OCI-LY7 (cell line): ENCODE results near the gene CD160. TPM values are rescaled to one million over a fixed set of nuclear protein-coding genes. Genes with fewer than 3 reads are reported as not detected.

Experiments used
- BruUV-seq: library from RNA; stranded (reverse); fragments of 400-500 nt; replicated peaks from 2 replicates; lab custom pipeline; 2021; lab: Mats Ljungman, UMichigan
- CTCF ChIA-PET: fragments of 300-600 bp; sonication (Branson Sonifier 250); formaldehyde crosslinking; loops from one replicate; lab custom pipeline; 2022; ENCODE audit warnings: antibody characterized with exemption; ENCODE audit not compliant: unreplicated experiment; lab: Charles Lee
- POLR2A ChIA-PET: fragments of 300-600 bp; sonication (Branson Sonifier 250); formaldehyde crosslinking; loops from one replicate; lab custom pipeline; 2022; ENCODE audit warnings: antibody characterized with exemption; lab: Charles Lee
- DNase-seq: peaks from one replicate; pipeline ENCODE4 v3.0.0-alpha.2; 2015; ENCODE audit warnings: low spot score
- H2AFZ ChIP-seq: fragments of 200-600 bp; sonication (generic), shearing (Covaris generic); 2 replicates; pipeline ENCODE4 v1.6.1; 2014; ENCODE audit warnings: mild to moderate bottlenecking, antibody characterized with exemption, low read length, moderate library complexity
- H3K27ac ChIP-seq: fragments of 200-600 bp; sonication (generic); 2 replicates; pipeline ENCODE4 v1.5.1; 2014; ENCODE audit warnings: mixed run types, low read depth, mild to moderate bottlenecking, moderate library complexity, low read length, inconsistent platforms; ENCODE audit not compliant: poor library complexity, severe bottlenecking
- H3K36me3 ChIP-seq: fragments of 200-600 bp; sonication (generic); 2 replicates; pipeline ENCODE4 v1.6.1; 2014; ENCODE audit warnings: mild to moderate bottlenecking, antibody characterized with exemption, low read length, moderate library complexity, mixed read lengths; ENCODE audit not compliant: insufficient read depth
- H3K4me1 ChIP-seq: fragments of 200-600 bp; sonication (generic); 2 replicates; pipeline ENCODE4 v1.5.1; 2014; ENCODE audit warnings: mild to moderate bottlenecking, low read length; ENCODE audit not compliant: insufficient read depth, poor library complexity, severe bottlenecking
- H3K4me2 ChIP-seq: fragments of 200-600 bp; sonication (generic); 2 replicates; pipeline ENCODE4 v1.6.1; 2014; ENCODE audit warnings: mild to moderate bottlenecking, low read length
- H3K4me3 ChIP-seq: fragments of 200-600 bp; sonication (generic); 2 replicates; pipeline ENCODE4 v1.5.1; 2014; ENCODE audit warnings: mild to moderate bottlenecking, low read depth, low read length; ENCODE audit not compliant: poor library complexity, severe bottlenecking
- H3K79me2 ChIP-seq: fragments of 200-600 bp; sonication (generic); 2 replicates; pipeline ENCODE4 v1.6.1; 2016; ENCODE audit warnings: low read depth, mild to moderate bottlenecking, low read length, moderate library complexity, mixed read lengths; ENCODE audit not compliant: insufficient read depth
- H3K9me2 ChIP-seq: fragments of 200-600 bp; sonication (generic); 2 replicates; pipeline ENCODE4 v1.6.1; 2016; ENCODE audit warnings: mild to moderate bottlenecking, low read length, mixed read lengths; ENCODE audit not compliant: insufficient read depth
- H3K9me3 ChIP-seq: fragments of 200-600 bp; sonication (generic); 2 replicates; pipeline ENCODE4 v1.6.1; 2014; ENCODE audit warnings: mild to moderate bottlenecking, mixed run types, low read length, mixed read lengths
- H4K20me1 ChIP-seq: fragments of 200-600 bp; sonication (generic); 2 replicates; pipeline ENCODE4 v1.6.1; 2014; ENCODE audit warnings: mild to moderate bottlenecking, antibody characterized with exemption, low read length, moderate library complexity, mixed read lengths; ENCODE audit not compliant: insufficient read depth
- EZH2phosphoT487 ChIP-seq: fragments of 200-600 bp; sonication (generic); IDR thresholded peaks from 2 replicates; pipeline ENCODE4 v1.6.1; 2018; ENCODE audit warnings: low read depth, borderline replicate concordance, mild to moderate bottlenecking, mixed run types, antibody characterized with exemption, low read length, moderate library complexity, mixed read lengths
- intact Hi-C: fragments of 100-400 bp; cut with micrococcal nuclease; formaldehyde crosslinking; loops from one replicate; pipeline ENCODE4 v1.10.0; 2022; ENCODE audit not compliant: unreplicated experiment
- total RNA-seq, 2 experiments: library from RNA; depleted of rRNA in 1 of 2; stranded (reverse); fragments of >200 nt in 1 of 2; shearing (Covaris generic) in 1 of 2; gene quantifications; 2 replicates each; pipeline ENCODE4 v1.2.3, GENCODE V29; 2014 to 2022
- TF ChIP-seq, protein P1 (sequence below): fragments of 200-600 bp; sonication (generic); conservative IDR thresholded peaks from 2 replicates; pipeline ENCODE4 v1.5.1; 2014; ENCODE audit warnings: mild to moderate bottlenecking, antibody characterized with exemption, low read length, moderate library complexity, mixed read lengths

Gene CD160
- total RNA-seq, 2 experiments from 2014 or later: not detected

DNA sequence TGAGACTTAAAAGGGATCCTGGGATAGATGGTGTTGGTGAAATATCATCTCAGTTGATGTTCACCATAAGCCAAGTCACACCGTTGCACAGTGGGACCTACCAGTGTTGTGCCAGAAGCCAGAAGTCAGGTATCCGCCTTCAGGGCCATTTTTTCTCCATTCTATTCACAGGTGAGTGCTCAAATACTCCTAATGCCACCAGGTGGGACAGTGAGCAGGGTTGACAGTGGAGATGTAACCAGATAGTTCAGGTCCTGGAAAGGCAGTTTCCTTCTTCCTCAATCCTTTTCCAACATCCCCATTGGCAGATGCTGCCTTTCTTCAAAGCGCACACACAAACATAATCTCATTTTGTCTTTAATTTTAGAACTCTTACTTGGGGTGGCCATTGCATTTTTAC is 11.6 kb downstream of the CD160 start:
- no peaks in the 10 kb centered on the region for H3K4me1 ChIP-seq
- intact Hi-C loops: loop anchor here (10.0 kb wide), 1 partner anchor 46 kb away; no protein-coding TSS in a partner anchor
- POLR2A ChIA-PET: no interaction called here
- no peak overlapping the region for H3K4me3 ChIP-seq
- H3K9me3 ChIP-seq: no peaks in the 10 kb centered on the region
- H4K20me1 ChIP-seq: no peaks in the 10 kb centered on the region
- H3K36me3 ChIP-seq: no peaks in the 10 kb centered on the region
- no peak for DNase-seq
- H3K27ac ChIP-seq: no peak overlapping the region
- H2AFZ ChIP-seq: no peak overlapping the region
- H3K4me2 ChIP-seq: no peak overlapping the region
- no peaks in the 10 kb centered on the region for H3K79me2 ChIP-seq
- H3K9me2 ChIP-seq: no peaks in the 10 kb centered on the region
- CTCF ChIA-PET: no interaction called here
- no peak for TF ChIP-seq EZH2phosphoT487
- TF ChIP-seq, protein P1, sequence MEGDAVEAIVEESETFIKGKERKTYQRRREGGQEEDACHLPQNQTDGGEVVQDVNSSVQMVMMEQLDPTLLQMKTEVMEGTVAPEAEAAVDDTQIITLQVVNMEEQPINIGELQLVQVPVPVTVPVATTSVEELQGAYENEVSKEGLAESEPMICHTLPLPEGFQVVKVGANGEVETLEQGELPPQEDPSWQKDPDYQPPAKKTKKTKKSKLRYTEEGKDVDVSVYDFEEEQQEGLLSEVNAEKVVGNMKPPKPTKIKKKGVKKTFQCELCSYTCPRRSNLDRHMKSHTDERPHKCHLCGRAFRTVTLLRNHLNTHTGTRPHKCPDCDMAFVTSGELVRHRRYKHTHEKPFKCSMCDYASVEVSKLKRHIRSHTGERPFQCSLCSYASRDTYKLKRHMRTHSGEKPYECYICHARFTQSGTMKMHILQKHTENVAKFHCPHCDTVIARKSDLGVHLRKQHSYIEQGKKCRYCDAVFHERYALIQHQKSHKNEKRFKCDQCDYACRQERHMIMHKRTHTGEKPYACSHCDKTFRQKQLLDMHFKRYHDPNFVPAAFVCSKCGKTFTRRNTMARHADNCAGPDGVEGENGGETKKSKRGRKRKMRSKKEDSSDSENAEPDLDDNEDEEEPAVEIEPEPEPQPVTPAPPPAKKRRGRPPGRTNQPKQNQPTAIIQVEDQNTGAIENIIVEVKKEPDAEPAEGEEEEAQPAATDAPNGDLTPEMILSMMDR: no peak
- BruUV-seq: no TSS peak

DNA sequence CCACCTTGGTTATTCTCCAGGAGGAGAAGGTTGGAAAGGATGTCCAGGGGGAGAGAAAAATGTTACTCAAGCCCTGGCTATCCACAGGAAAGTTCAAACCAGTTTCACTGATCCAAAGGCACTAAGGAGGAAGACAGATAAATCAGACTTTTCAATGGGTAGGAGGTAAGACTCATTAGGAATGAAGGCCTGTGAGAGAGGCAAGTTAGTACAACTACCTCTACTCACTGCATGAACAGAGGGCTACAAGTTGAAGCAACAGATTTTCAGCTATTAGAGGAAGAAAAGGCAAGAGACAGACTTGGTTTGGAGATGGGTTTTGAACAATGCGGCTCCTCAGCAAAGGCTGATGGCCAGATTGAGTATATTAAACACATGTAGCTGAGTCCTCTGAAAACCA is 16.9 kb downstream of the CD160 start:
- DNase-seq: no peak
- Histone ChIP-seq H3K4me3 (no peak overlapping the region), H3K27ac (no peak overlapping the region), H3K4me2 (no peak overlapping the region), H3K9me2 (no peaks in the 10 kb centered on the region), H4K20me1 (no peaks in the 10 kb centered on the region), H3K4me1 (no peaks in the 10 kb centered on the region), H3K36me3 (peaks cover 2% of the 10 kb centered on the region), H3K79me2 (no peaks in the 10 kb centered on the region), H2AFZ (no peak overlapping the region), H3K9me3 (no peaks in the 10 kb centered on the region)
- no peak for TF ChIP-seq EZH2phosphoT487
- CTCF ChIA-PET: no interaction called here
- intact Hi-C loops: loop anchor here (10.0 kb wide), 1 partner anchor 51 kb away; no protein-coding TSS in a partner anchor
- BruUV-seq: no TSS peak
- POLR2A ChIA-PET: interaction anchor here (1.0 kb wide), 1 partner anchor 21 kb away, joined by 3 read pairs; no protein-coding TSS in a partner anchor

DNA sequence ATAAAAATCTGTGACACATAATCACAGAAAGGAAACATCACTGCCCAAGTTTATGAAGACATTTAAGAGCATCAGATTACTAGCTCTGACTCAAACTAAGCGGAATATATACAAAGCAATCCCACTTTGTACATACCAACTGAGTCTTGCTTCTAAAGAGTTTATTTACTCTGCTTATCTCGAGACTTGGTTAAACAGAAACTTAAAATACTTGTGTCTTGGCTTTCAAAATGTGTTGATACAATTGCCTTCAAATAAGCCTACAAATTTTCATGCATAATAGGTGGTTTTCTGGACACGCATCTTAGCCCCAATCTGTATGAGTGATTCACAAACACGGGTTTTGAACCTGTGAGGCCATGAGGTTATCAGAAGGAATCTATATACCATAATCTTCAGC is 21.0 kb downstream of the CD160 start:
- TF ChIP-seq, protein P1: no peak
- TF ChIP-seq EZH2phosphoT487: no peak
- intact Hi-C loops: no loop called here
- Histone ChIP-seq H3K36me3 (peaks cover 37% of the 10 kb centered on the region), H3K4me2 (no peak overlapping the region), H3K9me2 (no peaks in the 10 kb centered on the region), H2AFZ (no peak overlapping the region), H3K9me3 (no peaks in the 10 kb centered on the region), H3K4me1 (no peaks in the 10 kb centered on the region), H3K79me2 (no peaks in the 10 kb centered on the region), H3K27ac (no peak overlapping the region), H3K4me3 (no peak overlapping the region), H4K20me1 (no peaks in the 10 kb centered on the region)
- no TSS peak for BruUV-seq
- ChIA-PET CTCF (no interaction called here), POLR2A (no interaction called here)
- no peak for DNase-seq
